Neural cell (in vitro differentiated cells): ENCODE results near the gene ZC3H6. TPM values are rescaled to one million over a fixed set of nuclear protein-coding genes. Genes with fewer than 3 reads are reported as not detected.

Experiments used
- H2AFZ ChIP-seq: fragments of 200-600, 300-800 bp; sonication (generic), shearing (Covaris generic); 2 replicates; pipeline ENCODE4 v1.6.0; 2014; ENCODE audit warnings: low read depth, mild to moderate bottlenecking, antibody characterized with exemption, low read length, moderate library complexity
- H3F3A ChIP-seq: fragments of 200-600 bp; shearing (Covaris generic); 2 replicates; pipeline ENCODE4 v1.6.1; 2016; ENCODE audit warnings: mild to moderate bottlenecking, moderate library complexity, mixed read lengths, antibody characterized with exemption, low read length; ENCODE audit not compliant: insufficient read depth, poor library complexity, severe bottlenecking
- H3K27ac ChIP-seq: fragments of 200-600, 300-800 bp; sonication (generic), shearing (Covaris generic); 2 replicates; pipeline ENCODE4 v1.5.1; 2014; ENCODE audit warnings: mild to moderate bottlenecking, low read length, moderate library complexity
- H3K27me3 ChIP-seq: fragments of 300-800, 200-600 bp; sonication (generic), shearing (Covaris generic); 2 replicates; pipeline ENCODE4 v1.6.0; 2014; ENCODE audit warnings: mild to moderate bottlenecking, low read depth, low read length, moderate library complexity; ENCODE audit not compliant: insufficient read depth
- H3K36me3 ChIP-seq: fragments of 300-800, 200-600 bp; sonication (generic), shearing (Covaris generic); 2 replicates; pipeline ENCODE4 v1.5.1; 2014; ENCODE audit warnings: mild to moderate bottlenecking, antibody characterized with exemption, low read length, moderate library complexity; ENCODE audit not compliant: insufficient read depth
- H3K4me2 ChIP-seq: fragments of 300-800, 200-600 bp; sonication (generic), shearing (Covaris generic); 2 replicates; pipeline ENCODE4 v1.6.0; 2014; ENCODE audit warnings: mild to moderate bottlenecking, low read length
- H3K4me3 ChIP-seq: fragments of 300-800, 200-600 bp; sonication (generic), shearing (Covaris generic); 2 replicates; pipeline ENCODE4 v1.5.1; 2014; ENCODE audit warnings: mild to moderate bottlenecking, low read length, moderate library complexity
- H3K79me2 ChIP-seq: fragments of 200-600 bp; shearing (Covaris generic); replicated peaks from 2 replicates; pipeline ENCODE4 v1.6.0; 2014; ENCODE audit warnings: mild to moderate bottlenecking, low read length, moderate library complexity; ENCODE audit not compliant: insufficient read depth
- H3K9ac ChIP-seq: fragments of 300-800, 200-600 bp; sonication (generic), shearing (Covaris generic); 2 replicates; pipeline ENCODE4 v1.6.1; 2016; ENCODE audit warnings: mild to moderate bottlenecking, low read length, mixed read lengths
- H3K9me2 ChIP-seq: fragments of 200-600 bp; shearing (Covaris generic); 2 replicates; pipeline ENCODE4 v1.6.1; 2016; ENCODE audit warnings: mild to moderate bottlenecking, low read length, mixed read lengths; ENCODE audit not compliant: insufficient read depth
- H3K9me3 ChIP-seq: fragments of 200-600, 300-800 bp; sonication (generic), shearing (Covaris generic); 2 replicates; pipeline ENCODE4 v1.6.1; 2016; ENCODE audit warnings: mild to moderate bottlenecking, mixed run types, low read length, moderate library complexity, mixed read lengths
- H4K20me1 ChIP-seq: fragments of 200-600 bp; shearing (Covaris generic); 2 replicates; pipeline ENCODE4 v1.6.1; 2016; ENCODE audit warnings: mild to moderate bottlenecking, mixed run types; ENCODE audit not compliant: insufficient read depth
- EP300 ChIP-seq: fragments of 450-650 bp; conservative IDR thresholded peaks from 2 replicates; pipeline ENCODE4 v1.6.1; 2014; ENCODE audit warnings: antibody characterized with exemption, mild to moderate bottlenecking, moderate library complexity; ENCODE audit not compliant: poor library complexity, severe bottlenecking
- EZH2 ChIP-seq: fragments of 200-600, 300-800 bp; shearing (Covaris generic), sonication (generic); IDR thresholded peaks from 2 replicates; pipeline ENCODE4 v1.6.1; 2014; ENCODE audit warnings: antibody characterized with exemption, low read length, borderline replicate concordance, mild to moderate bottlenecking; ENCODE audit not compliant: insufficient read depth, poor library complexity, severe bottlenecking
- MXI1 ChIP-seq: fragments of 450-650 bp; conservative IDR thresholded peaks from 2 replicates; pipeline ENCODE4 v1.6.1; 2014; ENCODE audit warnings: antibody characterized with exemption, mild to moderate bottlenecking; ENCODE audit not compliant: poor library complexity, severe bottlenecking
- POLR2AphosphoS5 ChIP-seq: IDR thresholded peaks from 2 replicates; pipeline ENCODE4 v1.6.1; 2012
- RAD21 ChIP-seq: fragments of 450-650 bp; conservative IDR thresholded peaks from 2 replicates; pipeline ENCODE4 v1.6.1; 2014; ENCODE audit warnings: antibody characterized with exemption, mild to moderate bottlenecking, moderate library complexity
- REST ChIP-seq: IDR thresholded peaks from 2 replicates; pipeline ENCODE4 v1.6.1; 2012; ENCODE audit warnings: borderline replicate concordance
- SMC3 ChIP-seq: fragments of 450-650 bp; conservative IDR thresholded peaks from 2 replicates; pipeline ENCODE4 v1.6.1; 2014; ENCODE audit warnings: antibody characterized with exemption, mild to moderate bottlenecking, moderate library complexity; ENCODE audit not compliant: poor library complexity
- TAF1 ChIP-seq: IDR thresholded peaks from 2 replicates; pipeline ENCODE4 v1.6.1; 2012; ENCODE audit warnings: low read depth
- polyA plus RNA-seq: library from polyadenylated mRNA; depleted of rRNA; stranded (reverse); fragments of >200 nt; gene quantifications from 2 replicates; pipeline ENCODE4 v1.2.3, GENCODE V29; 2014
- TF ChIP-seq, protein P1 (sequence below): fragments of 450-650 bp; IDR thresholded peaks from 2 replicates; pipeline ENCODE4 v1.5.1; 2014; ENCODE audit warnings: antibody characterized with exemption, mild to moderate bottlenecking, moderate library complexity; ENCODE audit not compliant: poor library complexity, severe bottlenecking

ZC3H6 gene
- polyA plus RNA-seq, 1 donor from 2014 or later, result 6.1 TPM

GRCh38 chr2:112290088-112290487 lies 14.7 kb downstream of the ZC3H6 start:
- Histone ChIP-seq H3K36me3 (no peaks in the 10 kb centered on the region), H3K27ac (no peak overlapping the region), H3K4me2 (no peak overlapping the region), H4K20me1 (no peaks in the 10 kb centered on the region), H3K27me3 (no peaks in the 10 kb centered on the region), H3K4me3 (no peak overlapping the region), H3F3A (no peaks in the 10 kb centered on the region), H3K9me2 (no peaks in the 10 kb centered on the region), H3K79me2 (no peaks in the 10 kb centered on the region), H3K9me3 (no peaks in the 10 kb centered on the region), H3K9ac (no peak overlapping the region), H2AFZ (no peak overlapping the region)
- TF ChIP-seq EZH2 (no peak), MXI1 (no peak), REST (no peak), SMC3 (no peak), RAD21 (no peak), TAF1 (no peak), POLR2AphosphoS5 (no peak), EP300 (no peak)
- TF ChIP-seq, protein P1, sequence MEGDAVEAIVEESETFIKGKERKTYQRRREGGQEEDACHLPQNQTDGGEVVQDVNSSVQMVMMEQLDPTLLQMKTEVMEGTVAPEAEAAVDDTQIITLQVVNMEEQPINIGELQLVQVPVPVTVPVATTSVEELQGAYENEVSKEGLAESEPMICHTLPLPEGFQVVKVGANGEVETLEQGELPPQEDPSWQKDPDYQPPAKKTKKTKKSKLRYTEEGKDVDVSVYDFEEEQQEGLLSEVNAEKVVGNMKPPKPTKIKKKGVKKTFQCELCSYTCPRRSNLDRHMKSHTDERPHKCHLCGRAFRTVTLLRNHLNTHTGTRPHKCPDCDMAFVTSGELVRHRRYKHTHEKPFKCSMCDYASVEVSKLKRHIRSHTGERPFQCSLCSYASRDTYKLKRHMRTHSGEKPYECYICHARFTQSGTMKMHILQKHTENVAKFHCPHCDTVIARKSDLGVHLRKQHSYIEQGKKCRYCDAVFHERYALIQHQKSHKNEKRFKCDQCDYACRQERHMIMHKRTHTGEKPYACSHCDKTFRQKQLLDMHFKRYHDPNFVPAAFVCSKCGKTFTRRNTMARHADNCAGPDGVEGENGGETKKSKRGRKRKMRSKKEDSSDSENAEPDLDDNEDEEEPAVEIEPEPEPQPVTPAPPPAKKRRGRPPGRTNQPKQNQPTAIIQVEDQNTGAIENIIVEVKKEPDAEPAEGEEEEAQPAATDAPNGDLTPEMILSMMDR, result no peak

DNA sequence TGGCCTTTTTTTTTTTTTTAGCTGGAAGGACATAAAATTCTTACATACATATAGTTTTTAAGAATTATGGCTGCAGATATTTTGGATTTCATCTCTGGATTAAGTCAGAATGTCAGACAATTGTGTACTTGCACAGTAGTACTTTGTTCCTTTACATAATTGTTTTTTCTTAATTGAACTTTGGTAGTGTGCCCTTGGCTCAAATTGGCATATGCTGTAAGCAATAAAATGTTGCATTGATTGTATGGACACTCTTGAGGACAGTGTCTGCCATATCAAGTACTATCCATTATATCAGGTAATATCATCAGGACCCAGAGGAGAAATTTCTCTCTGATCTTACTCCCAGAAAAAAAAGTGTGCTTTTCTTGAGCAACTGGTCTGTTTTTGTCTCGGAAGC lies 15.3 kb downstream of the ZC3H6 start:
- no peak overlapping the region for H3K4me2 ChIP-seq

More for the DNA sequence above, 15.3 kb downstream of the ZC3H6 start:
- H3K9me3 ChIP-seq, result no peaks in the 10 kb centered on the region
- no peak overlapping the region for H3K9ac ChIP-seq
- no peak overlapping the region for H3K27ac ChIP-seq
- no peaks in the 10 kb centered on the region for H3K36me3 ChIP-seq
- no peaks in the 10 kb centered on the region for H3K79me2 ChIP-seq
- no peak overlapping the region for H3K4me3 ChIP-seq
- no peaks in the 10 kb centered on the region for H3K9me2 ChIP-seq
- no peaks in the 10 kb centered on the region for H4K20me1 ChIP-seq
- no peaks in the 10 kb centered on the region for H3K27me3 ChIP-seq
- H2AFZ ChIP-seq, result no peak overlapping the region
- H3F3A ChIP-seq, result no peaks in the 10 kb centered on the region
- TF ChIP-seq SMC3 (no peak), EP300 (no peak), TAF1 (no peak), MXI1 (no peak), RAD21 (no peak), REST (no peak), POLR2AphosphoS5 (no peak), EZH2 (no peak)
- TF ChIP-seq, protein P1, result no peak
